ENCODE data around the gene ADAM21.
"Not testable (repeated sequence)": the region's sequence is repeated elsewhere in the genome, so short reads cannot be mapped to it uniquely, and the experiment has no call there.

Gene ADAM21

GRCh38 chr14:70451874-70452273 lies at the start of gene ADAM21:
Gene ADAM21 (plus strand): TSS chr14:70452174. CDS start chr14:70457500, 5,326 bp downstream.
- in situ Hi-C loops (cut with MboI; ENCODE audit: low sequenced_read_pairs) = no loop called here

DNA sequence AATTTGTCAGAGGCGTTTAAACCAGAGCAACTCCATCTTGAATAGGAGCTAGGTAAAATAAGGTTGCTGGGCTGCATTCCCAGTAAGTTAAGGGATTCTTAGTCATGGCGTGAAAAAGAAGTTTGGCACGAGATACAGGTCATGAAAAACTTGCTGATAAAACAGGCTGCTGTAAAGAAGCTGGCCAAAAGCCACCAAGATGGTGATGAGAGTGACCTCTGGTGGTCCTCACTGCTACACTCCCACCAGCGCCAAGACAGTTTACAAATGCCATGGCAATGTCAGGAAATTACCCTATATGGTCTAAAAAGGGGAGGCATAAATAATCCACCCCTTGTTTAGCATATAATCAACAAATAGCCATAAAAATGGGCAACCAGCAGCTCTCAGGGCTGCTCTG lies 48.6 kb upstream of the ADAM21 start:
- in situ Hi-C loops (cut with MboI; ENCODE audit: low sequenced_read_pairs) = not testable (repeated sequence)

DNA sequence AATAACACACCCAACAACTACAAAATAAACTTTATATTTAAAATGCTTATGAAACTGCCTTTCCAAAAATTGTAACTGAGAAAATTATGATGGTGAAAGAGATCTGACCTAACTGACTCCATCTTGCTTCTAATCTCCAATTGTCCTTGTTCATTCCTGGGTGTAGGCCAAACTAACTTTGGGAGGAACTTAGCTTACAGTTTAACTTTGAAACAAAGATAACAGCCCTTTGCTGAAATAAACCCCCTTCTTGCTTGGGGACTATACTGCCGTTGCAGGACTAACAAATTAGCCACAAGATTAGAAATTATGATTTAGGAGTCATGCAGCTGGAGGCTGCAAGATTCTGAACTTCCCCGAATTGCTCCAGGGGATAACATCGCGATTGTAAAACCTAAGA lies 45.8 kb upstream of the ADAM21 start:
- in situ Hi-C loops (cut with MboI; ENCODE audit: low sequenced_read_pairs) = not testable (repeated sequence)

GRCh38 chr14:70407621-70408020 lies 44.4 kb upstream of the ADAM21 start:
- in situ Hi-C loops (cut with MboI; ENCODE audit: low sequenced_read_pairs) = no loop called here

DNA sequence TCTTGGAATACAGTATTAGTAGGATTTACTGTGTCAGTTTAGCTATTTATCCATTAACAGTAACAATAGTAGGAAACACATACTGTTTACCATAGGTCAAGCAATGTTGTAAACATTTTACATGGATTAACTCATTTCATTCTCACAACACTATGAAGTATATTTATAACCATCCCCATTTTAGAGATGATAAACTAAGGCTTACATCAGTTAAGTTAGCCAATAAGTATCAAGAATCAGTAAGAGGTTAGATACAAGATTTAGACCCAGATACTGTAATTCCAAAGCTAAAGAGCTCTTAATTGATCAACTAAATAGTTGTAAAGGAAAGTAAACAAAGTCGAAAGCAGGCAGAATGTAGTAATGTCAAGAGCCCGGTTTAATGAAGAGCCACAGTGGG lies 36.2 kb upstream of the ADAM21 start:
- in situ Hi-C loops (cut with MboI; ENCODE audit: low sequenced_read_pairs) = no loop called here

GRCh38 chr14:70416338-70416724 lies 35.6 kb upstream of the ADAM21 start:
- in situ Hi-C loops (cut with MboI; ENCODE audit: low sequenced_read_pairs) = no loop called here

DNA sequence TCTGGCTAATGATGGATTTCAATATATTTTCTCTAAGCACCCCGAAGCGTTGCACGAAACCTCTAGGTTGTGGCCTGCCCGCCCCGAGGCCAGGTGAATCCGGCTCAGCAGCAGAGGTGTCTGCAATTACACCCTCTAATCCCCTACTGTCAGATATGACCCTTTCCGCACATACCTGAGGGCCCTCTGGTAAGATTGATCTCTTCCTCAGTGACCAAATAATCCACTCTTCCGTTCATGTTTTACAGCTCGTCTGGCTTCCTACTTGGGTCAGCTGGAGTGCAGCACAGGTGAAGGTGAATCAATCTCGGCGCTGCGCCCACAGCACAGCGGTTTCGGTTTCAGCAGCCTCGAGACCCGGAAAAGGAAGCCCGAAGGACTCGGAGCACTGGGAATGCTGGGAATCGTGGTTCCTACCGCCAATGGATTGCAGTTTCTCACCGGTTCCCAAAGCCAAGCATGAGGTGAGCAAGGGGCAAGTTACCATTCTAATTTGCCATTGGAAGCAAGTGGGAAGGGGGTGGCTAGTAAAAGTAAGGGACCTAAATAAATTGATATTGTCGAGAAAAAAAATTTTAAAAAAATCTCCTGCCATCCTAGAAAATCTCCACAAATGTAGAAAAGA lies 35.1 kb upstream of the ADAM21 start, which contains the start of gene SYNJ2BP:
TSS of gene SYNJ2BP (minus strand) at position 366 of the 625 bp plus-strand sequence. CDS start at position 239, 127 bp downstream.
- in situ Hi-C loops (cut with MboI; ENCODE audit: low sequenced_read_pairs) = no loop called here

GRCh38 chr14:70419270-70419931 lies 32.6 kb upstream of the ADAM21 start:
- in situ Hi-C loops (cut with MboI; ENCODE audit: low sequenced_read_pairs) = not testable (repeated sequence)

GRCh38 chr14:70422538-70422937 lies 29.4 kb upstream of the ADAM21 start:
- in situ Hi-C loops (cut with MboI; ENCODE audit: low sequenced_read_pairs) = no loop called here

GRCh38 chr14:70425354-70425753 lies 26.6 kb upstream of the ADAM21 start:
- in situ Hi-C loops (cut with MboI; ENCODE audit: low sequenced_read_pairs) = no loop called here

- in situ Hi-C loops (cut with MboI; ENCODE audit: low sequenced_read_pairs) = not testable (repeated sequence)
These were observed 25.4 kb upstream of the ADAM21 start for GRCh38 chr14:70426555-70426954.

GRCh38 chr14:70436867-70437266 lies 15.1 kb upstream of the ADAM21 start:
- in situ Hi-C loops (cut with MboI; ENCODE audit: low sequenced_read_pairs) = no loop called here

- in situ Hi-C loops (cut with MboI; ENCODE audit: low sequenced_read_pairs) = no loop called here
These were observed 10.3 kb upstream of the ADAM21 start for GRCh38 chr14:70441641-70442040.

DNA sequence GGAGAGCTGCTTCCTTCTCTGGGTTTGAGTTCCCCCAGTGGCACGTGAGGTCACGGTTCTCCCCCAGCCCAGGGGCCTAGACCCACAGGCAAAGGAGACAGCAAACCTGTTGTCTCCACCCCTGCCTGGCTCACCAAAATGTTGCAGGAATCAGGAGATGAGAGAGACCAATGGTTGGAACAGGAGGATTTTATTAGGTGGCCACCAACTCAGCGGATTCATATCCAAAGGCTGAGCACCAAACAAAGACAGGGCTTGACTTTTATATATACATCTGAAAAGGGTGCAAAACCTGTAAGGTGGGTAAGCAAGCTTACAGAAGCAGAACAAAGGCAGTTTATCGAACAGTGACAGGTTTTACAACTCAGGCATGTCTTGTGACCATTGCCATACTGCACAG lies 9.2 kb upstream of the ADAM21 start:
- in situ Hi-C loops (cut with MboI; ENCODE audit: low sequenced_read_pairs) = no loop called here

DNA sequence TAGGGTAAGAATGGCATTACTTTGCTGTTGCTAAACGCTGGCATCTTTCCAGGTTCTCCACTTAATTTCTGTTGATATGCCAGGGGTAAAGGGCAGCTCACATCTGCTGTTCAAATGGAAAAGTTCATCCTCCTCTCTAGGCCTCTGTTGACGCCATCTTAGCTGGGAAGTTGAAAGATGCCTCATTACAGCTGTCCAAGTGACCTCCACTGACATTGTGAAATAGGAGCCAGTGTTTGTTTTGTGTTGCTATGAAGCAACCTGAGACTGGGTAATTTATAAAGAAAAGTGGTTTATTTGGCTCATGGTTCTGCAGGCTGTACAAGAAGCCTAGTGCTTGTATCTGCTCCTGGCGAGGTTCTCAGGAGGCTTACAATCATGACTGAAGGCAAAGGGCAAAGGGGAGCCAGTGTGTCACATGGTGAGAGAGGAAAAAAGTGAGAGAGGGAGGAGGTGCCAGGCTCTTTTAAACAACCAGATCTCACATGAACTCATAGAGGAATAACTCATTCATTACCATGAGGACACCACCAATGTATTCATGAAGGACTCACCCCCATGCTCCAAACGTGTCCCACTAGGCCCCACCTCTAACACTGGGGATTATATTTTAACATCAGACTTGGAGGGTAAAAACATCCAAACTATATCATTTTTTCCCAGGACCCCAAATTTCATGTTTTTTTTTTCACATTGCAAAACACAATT lies 3.2 kb upstream of the ADAM21 start:
- in situ Hi-C loops (cut with MboI; ENCODE audit: low sequenced_read_pairs) = no loop called here

DNA sequence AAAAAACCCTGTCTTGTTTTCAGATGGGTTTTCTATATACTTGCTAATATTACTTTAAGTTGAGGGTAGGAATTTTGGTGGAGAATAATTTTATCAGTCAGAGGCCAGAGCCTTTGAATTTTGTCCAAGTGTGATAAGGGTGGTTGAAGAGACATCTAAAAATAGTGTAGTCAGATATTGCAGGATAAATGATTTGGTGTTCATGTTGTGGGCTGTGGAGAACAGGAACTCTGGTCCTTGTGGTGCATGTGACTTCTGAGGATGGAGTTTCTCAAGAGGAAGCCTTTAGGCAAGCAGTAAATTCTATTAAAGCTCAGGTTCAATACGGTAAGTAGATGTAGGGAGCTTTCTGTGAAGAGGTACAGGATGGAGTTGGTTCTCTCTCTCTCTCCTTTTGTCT lies 2.8 kb downstream of the ADAM21 start:
- in situ Hi-C loops (cut with MboI; ENCODE audit: low sequenced_read_pairs) = no loop called here

- in situ Hi-C loops (cut with MboI; ENCODE audit: low sequenced_read_pairs) = no loop called here
These were observed 16.8 kb downstream of the ADAM21 start for GRCh38 chr14:70468731-70469130.

DNA sequence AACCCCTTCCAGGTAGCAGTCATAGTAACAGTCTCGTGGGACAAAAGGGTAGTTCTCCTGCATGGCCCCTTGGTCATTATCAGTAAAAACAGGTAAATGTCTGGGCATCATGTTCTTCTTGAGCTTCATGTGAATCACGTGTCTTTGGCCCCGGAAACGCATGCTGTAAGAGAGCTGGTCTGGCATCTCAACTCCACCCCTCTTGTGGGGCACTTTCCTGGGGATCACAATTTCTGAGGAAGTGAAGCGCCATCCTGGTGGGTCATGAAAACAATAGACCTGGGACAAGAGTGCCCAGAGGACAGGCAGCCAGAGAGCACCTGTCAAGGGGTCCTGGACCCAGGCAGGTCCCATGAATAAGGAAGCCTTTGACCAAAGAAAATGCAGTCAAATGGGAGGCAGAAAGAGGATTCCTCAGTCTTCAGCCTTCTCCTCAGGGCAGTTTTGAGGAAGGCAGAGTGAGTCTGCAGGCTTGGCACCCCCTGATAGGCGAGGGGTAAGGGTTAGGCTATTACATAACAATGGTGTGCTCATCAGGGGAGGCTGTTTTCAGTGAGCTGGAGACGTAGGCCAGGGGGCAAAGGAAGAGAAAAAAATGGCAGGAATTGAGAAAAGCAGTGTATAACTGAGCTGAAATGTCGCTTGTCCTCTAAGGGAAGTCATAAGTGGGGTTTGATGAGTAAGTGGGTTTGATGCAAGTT lies 19.0 kb downstream of the ADAM21 start:
- in situ Hi-C loops (cut with MboI; ENCODE audit: low sequenced_read_pairs) = not testable (repeated sequence)

DNA sequence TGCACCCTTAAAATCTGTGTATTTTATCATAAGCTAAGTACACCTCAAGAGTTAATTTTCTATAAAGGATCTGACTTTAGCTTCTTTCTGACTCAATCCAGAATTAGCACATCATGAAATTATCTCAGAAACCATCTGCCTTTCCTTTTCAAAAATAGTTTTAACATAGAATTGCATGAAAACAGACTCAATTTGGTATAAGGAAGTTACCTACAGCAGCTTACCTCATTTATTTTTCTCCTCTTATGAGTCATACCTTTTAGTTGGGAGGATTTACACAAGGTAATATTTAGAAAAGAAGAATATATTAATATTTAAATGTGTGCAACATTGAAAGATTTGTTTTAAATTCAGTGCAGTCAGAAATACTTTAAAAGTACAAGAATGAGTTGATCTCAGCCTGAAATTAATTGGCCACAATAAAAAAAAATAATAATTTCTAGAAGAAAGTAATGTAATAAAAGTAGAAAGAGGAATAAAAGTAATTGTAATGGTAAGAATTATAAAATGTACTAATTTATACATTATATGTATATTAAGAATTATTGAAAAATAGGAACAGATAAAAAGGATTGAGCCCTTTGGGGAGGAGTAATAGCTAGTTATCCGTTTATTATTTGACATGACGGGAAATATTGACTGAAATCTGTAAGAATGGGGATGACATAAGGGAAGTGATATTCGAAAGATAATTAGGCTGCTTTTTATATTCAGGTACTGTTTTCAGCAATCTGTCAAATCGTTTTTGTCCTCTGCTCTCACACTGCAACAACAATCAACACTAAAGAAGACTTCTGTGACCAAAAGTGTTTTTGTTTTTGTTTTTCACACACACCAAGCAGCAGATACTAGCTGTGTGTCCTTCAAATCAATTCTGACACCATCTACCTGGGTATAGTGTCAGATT lies 20.5 kb downstream of the ADAM21 start:
- in situ Hi-C loops (cut with MboI; ENCODE audit: low sequenced_read_pairs) = no loop called here

GRCh38 chr14:70473825-70474224 lies 21.9 kb downstream of the ADAM21 start:
- in situ Hi-C loops (cut with MboI; ENCODE audit: low sequenced_read_pairs) = no loop called here

Measured in HL-60/S4 treated with retinoic acid at 250 ng/mL for 4 days and 3 days (cell line).